HepG2 (cell line): ENCODE measurements around the gene TOM1L2. TPM values are rescaled to one million over a fixed set of nuclear protein-coding genes. Genes with fewer than 3 reads are reported as not detected.

Experiments
- ATAC-seq: fragments of 200-7000 bp; cut with Tn5 transposase; 3 replicates; pipeline ENCODE4 v1.9.1; 2020; ENCODE audit warnings: mild to moderate bottlenecking, moderate library complexity
- BruUV-seq: library from RNA; stranded (reverse); fragments of 400-500 nt; replicated peaks from 2 replicates; lab custom pipeline; 2021; lab: Mats Ljungman, UMichigan
- CTCF ChIA-PET: fragments of 300-600 bp; formaldehyde crosslinking; extraction: SDS; loops from one replicate; lab custom pipeline; 2021; ENCODE audit warnings: low total read pairs, inconsistent platforms, low intra/inter-chr PET ratio; lab: Yijun Ruan, JAX
- POLR2A ChIA-PET: fragments of 350-600 bp; sonication (Branson Sonifier 250); formaldehyde crosslinking; loops from one replicate; lab custom pipeline; 2020; ENCODE audit warnings: antibody characterized with exemption, inconsistent platforms; lab: Yijun Ruan, JAX
- DNase-seq: peaks from one replicate; pipeline ENCODE4 v3.0.0-alpha.2; 2015; ENCODE audit warnings: low spot score
- FAIRE-seq: peaks from 3 replicates; lab custom pipeline; 2011; peaks lifted over from hg19 to GRCh38; lab: Jason Lieb, UNC
- H2AFZ ChIP-seq: one replicate; pipeline ENCODE4 v1.6.1; 2011; ENCODE audit warnings: low read length, inconsistent platforms
- H3K27ac ChIP-seq: fragments of 300-600 bp; 3 replicates; pipeline ENCODE4 v1.8.0; 2011; ENCODE audit warnings: mixed run types, mild to moderate bottlenecking, mixed read lengths, low read length, inconsistent platforms; ENCODE audit not compliant: insufficient read depth; ENCODE audit errors: extremely low read length
- H3K27me3 ChIP-seq, 2 experiments: fragments of 200-600 bp in 1 of 2; 2 replicates in 1 of 2; 3 replicates in 1 of 2; pipeline versions ENCODE4 v1.6.0 to v1.8.0; 2011; ENCODE audit warnings: low read length in 2 of 2, mild to moderate bottlenecking in 2 of 2, moderate library complexity in 2 of 2, inconsistent platforms in 1 of 2; ENCODE audit not compliant: insufficient read depth in 2 of 2, control insufficient read depth in 1 of 2
- H3K36me3 ChIP-seq, 2 experiments: fragments of 200-600 bp in 1 of 2; replicated peaks in 1 of 2; 2 replicates in 1 of 2; 3 replicates in 1 of 2; pipeline versions ENCODE4 v1.5.1 to v1.8.0; 2011; ENCODE audit warnings: low read length in 2 of 2, inconsistent platforms in 1 of 2; ENCODE audit not compliant: insufficient read depth in 2 of 2, control insufficient read depth in 1 of 2
- H3K4me1 ChIP-seq: 2 replicates; pipeline ENCODE4 v1.5.1; 2012; ENCODE audit warnings: low read length, inconsistent platforms; ENCODE audit not compliant: insufficient read depth
- H3K4me2 ChIP-seq: 2 replicates; pipeline ENCODE4 v1.6.0; 2011; ENCODE audit warnings: low read depth, low read length, inconsistent platforms
- H3K4me3 ChIP-seq, 3 experiments: fragments of 200-600 bp in 1 of 3; sonication (generic), shearing (Covaris generic) in 1 of 3; replicated peaks in 1 of 3; 2 replicates each; pipeline ENCODE4 v1.5.1; 2011 to 2016; ENCODE audit warnings: low read length in 3 of 3, inconsistent platforms in 2 of 3, low read depth in 2 of 3, mild to moderate bottlenecking in 2 of 3, control low read depth in 1 of 3, mixed read lengths in 1 of 3; ENCODE audit not compliant: insufficient read depth in 1 of 3
- H3K79me2 ChIP-seq: one replicate; pipeline ENCODE4 v1.6.1; 2011; ENCODE audit warnings: low read length, inconsistent platforms; ENCODE audit not compliant: insufficient read depth
- H3K9ac ChIP-seq: 2 replicates; pipeline ENCODE4 v1.6.0; 2011; ENCODE audit warnings: mild to moderate bottlenecking, low read depth, low read length, inconsistent platforms; ENCODE audit not compliant: insufficient read depth
- H3K9me3 ChIP-seq: 2 replicates; pipeline ENCODE4 v1.5.1; 2012; ENCODE audit warnings: mild to moderate bottlenecking, low read length
- H4K20me1 ChIP-seq: 2 replicates; pipeline ENCODE4 v1.6.0; 2011; ENCODE audit warnings: inconsistent platforms, mild to moderate bottlenecking, low read length, moderate library complexity; ENCODE audit not compliant: insufficient read depth
- AHDC1 ChIP-seq: sonication (generic); formaldehyde crosslinking; IDR thresholded peaks from 2 replicates; pipeline ENCODE4 v1.5.1; 2020; ENCODE audit warnings: mild to moderate bottlenecking, missing genetic modification reagents, borderline replicate concordance
- ELF3 ChIP-seq: IDR thresholded peaks from 2 replicates; pipeline ENCODE4 v1.6.1; 2016; ENCODE audit warnings: missing genetic modification reagents, missing compliant biosample characterization
- EP300 ChIP-seq, 3 experiments: sonication (generic) in 1 of 3; formaldehyde crosslinking in 1 of 3; IDR thresholded peaks; 2 replicates each; pipeline versions ENCODE4 v1.5.1 to v1.6.1; 2011 to 2020; ENCODE audit warnings: low read depth in 2 of 3, low read length in 2 of 3, borderline replicate concordance in 1 of 3, improper control_type of control experiment in 1 of 3, mild to moderate bottlenecking in 1 of 3, missing genetic modification reagents in 1 of 3, moderate library complexity in 1 of 3
- FIP1L1 ChIP-seq: fragments of 200-400 bp; formaldehyde crosslinking; IDR thresholded peaks from 2 replicates; pipeline ENCODE4 v1.6.1; 2018; ENCODE audit warnings: low read depth, mild to moderate bottlenecking, low read length, moderate library complexity, borderline replicate concordance; ENCODE audit not compliant: insufficient read depth
- KDM3A ChIP-seq: IDR thresholded peaks from 2 replicates; pipeline ENCODE4 v1.6.1; 2018; ENCODE audit warnings: low read depth, missing compliant biosample characterization
- MAFG ChIP-seq: sonication (generic); formaldehyde crosslinking; IDR thresholded peaks from 2 replicates; pipeline ENCODE4 v1.5.1; 2020; ENCODE audit warnings: mild to moderate bottlenecking, missing genetic modification reagents
- PAWR ChIP-seq: sonication (generic); formaldehyde crosslinking; IDR thresholded peaks from 2 replicates; pipeline ENCODE4 v1.4.0; 2020; ENCODE audit warnings: missing genetic modification reagents, mild to moderate bottlenecking, borderline replicate concordance
- RBFOX2 ChIP-seq: fragments of 200-400 bp; formaldehyde crosslinking; IDR thresholded peaks from 2 replicates; pipeline ENCODE4 v1.6.1; 2017; ENCODE audit warnings: low read depth, mild to moderate bottlenecking, low read length
- SP140L ChIP-seq: sonication (generic); formaldehyde crosslinking; IDR thresholded peaks from 2 replicates; pipeline ENCODE4 v1.4.0; 2020; ENCODE audit warnings: missing genetic modification reagents, borderline replicate concordance
- TGIF2 ChIP-seq: IDR thresholded peaks from 2 replicates; pipeline ENCODE4 v1.6.1; 2016; ENCODE audit warnings: control low read depth, missing compliant biosample characterization
- XBP1 ChIP-seq: sonication (generic); formaldehyde crosslinking; IDR thresholded peaks from 2 replicates; pipeline ENCODE4 v1.5.0; 2020; ENCODE audit warnings: missing genetic modification reagents
- XRCC5 ChIP-seq: fragments of 200-400 bp; formaldehyde crosslinking; optimal IDR thresholded peaks from 2 replicates; pipeline ENCODE3; 2017; ENCODE audit warnings: mild to moderate bottlenecking, low read length
- ZBTB7A ChIP-seq: sonication (generic); formaldehyde crosslinking; IDR thresholded peaks from 2 replicates; pipeline ENCODE4 v1.8.0; 2022; ENCODE audit warnings: mild to moderate bottlenecking, missing genetic modification reagents
- ZEB1 ChIP-seq: IDR thresholded peaks from 2 replicates; pipeline ENCODE4 v1.6.1; 2012; ENCODE audit warnings: mild to moderate bottlenecking, low read depth, inconsistent platforms; ENCODE audit not compliant: insufficient replicate concordance
- ZNF484 ChIP-seq: sonication (generic); formaldehyde crosslinking; IDR thresholded peaks from 2 replicates; pipeline ENCODE4 v1.5.1; 2020; ENCODE audit warnings: mild to moderate bottlenecking, low read depth, missing genetic modification reagents, borderline replicate concordance
- ZNF703 ChIP-seq: sonication (generic); formaldehyde crosslinking; IDR thresholded peaks from 2 replicates; pipeline ENCODE4 v1.5.1; 2020; ENCODE audit warnings: missing genetic modification reagents, mild to moderate bottlenecking, moderate library complexity, borderline replicate concordance
- WGBS: methylation state at CpG from one replicate; pipeline ENCODE4 v1.1.6; 2017; ENCODE audit warnings: low lambda C conversion rate; 5-methylcytosine and 5-hydroxymethylcytosine counted together
- in situ Hi-C: cut with HindIII; loops from 2 replicates; pipeline ENCODE4 v1.10.0; 2017; ENCODE audit warnings: low pct_unique_long_range_greater_than_20kb; ENCODE audit not compliant: extremely low pct_ligation_motif_present
- intact Hi-C: fragments of 100-400 bp; cut with micrococcal nuclease; formaldehyde crosslinking; loops from one replicate; pipeline ENCODE4 v1.10.0; 2022; ENCODE audit not compliant: unreplicated experiment
- polyA plus RNA-seq, 8 experiments: library from polyadenylated mRNA; depleted of rRNA in 3 of 8; stranded (reverse) in 7 of 8; unstranded in 1 of 8; fragments of >200 nt; fragmentation: Illumina TruSeq in 4 of 8; extraction: Trizol in 4 of 8; gene quantifications; 2 replicates each; pipeline versions ENCODE4 v1.2.1 to v1.2.3, GENCODE V29; 2011 to 2016; ENCODE audit warnings: low read depth in 4 of 8, missing spikeins in 1 of 8, mixed read lengths in 1 of 8; ENCODE audit not compliant: insufficient read depth in 1 of 8
- total RNA-seq, 5 experiments: library from RNA; depleted of rRNA; stranded (reverse); fragments of >200 nt; fragmentation: Illumina TruSeq; extraction: Trizol; gene quantifications; 2 replicates each; pipeline ENCODE4 v1.2.3, GENCODE V29; 2016; ENCODE audit warnings: low read depth in 1 of 5

The TOM1L2 gene
- total and polyA plus RNA-seq, 2 of the 13 experiments (the other 11 are each of a cell fraction or from before 2014, with no cell fraction given), result 4.7 to 7.4 TPM

GRCh38 chr17:17919169-17920107 lies 52.8 kb downstream of the TOM1L2 start:
- no peaks in the 10 kb centered on the region for H3K36me3 ChIP-seq
- no peak overlapping the region for H3K27ac ChIP-seq
- peak overlapping the region; percentile 36 for H3K4me2 ChIP-seq
- ChIA-PET POLR2A (interaction anchor here (0.7 to 1.1 kb wide), 6 partner anchors 19 to 83 kb away, joined by 3 to 8 read pairs (median 4); partner anchors contain the start of genes DRC3, SREBF1 and TOM1L2), CTCF (interaction anchor here (0.9 to 2.6 kb wide), 3 partner anchors 28 to 107 kb away, joined by 3 to 53 read pairs (median 8); no protein-coding TSS in a partner anchor)
- ATAC-seq (peak; percentile 75), FAIRE-seq (peak; percentile 23), DNase-seq (peak; percentile 75)
- H3K79me2 ChIP-seq, result no peaks in the 10 kb centered on the region
- WGBS, result 24% methylated on average over 5 of the region's 5 CpGs
- no peaks in the 10 kb centered on the region for H3K27me3 ChIP-seq
- BruUV-seq, result no TSS peak
- H3K9ac ChIP-seq, result no peak overlapping the region
- H3K4me3 ChIP-seq, result no peak overlapping the region
- H4K20me1 ChIP-seq, result no peaks in the 10 kb centered on the region
- H3K4me1 ChIP-seq, result peaks cover 49% of the 10 kb centered on the region
- in situ Hi-C loops, result no loop called here
- H3K9me3 ChIP-seq, result no peaks in the 10 kb centered on the region
- H2AFZ ChIP-seq, result no peak overlapping the region
- intact Hi-C loops, result loop anchor here (1.0 to 5.0 kb wide), 5 partner anchors 15 to 113 kb away; partner anchors contain the start of genes DRC3 and TOM1L2
- TF ChIP-seq ZBTB7A (CRISPR knock-in tag) (0 out of 2 replicates have a peak, but pooled peaks have one; percentile 14), ZNF703 (no peak), ZNF484 (CRISPR knock-in tag) (no peak), XRCC5 (peak; percentile 45), ZEB1 (no peak), ELF3 (CRISPR knock-in tag) (no peak), RBFOX2 (no peak), XBP1 (CRISPR knock-in tag) (no peak), FIP1L1 (no peak), KDM3A (CRISPR knock-in tag) (no peak), TGIF2 (CRISPR knock-in tag) (no peak), EP300 (IDR thresholded peaks at IDR 0.05; ENCODE audit: low read depth in 2 of 2, low read length in 2 of 2) (no peak), EP300 (CRISPR knock-in tag; IDR thresholded peaks at IDR 0.05; ENCODE audit: borderline replicate concordance) (no peak), PAWR (CRISPR knock-in tag) (no peak), SP140L (CRISPR knock-in tag) (no peak), MAFG (no peak), AHDC1 (CRISPR knock-in tag) (no peak)
